Prostate gland (tissue), 2 donors: ENCODE measurements around the gene DLG2. TPM values are rescaled to one million over a fixed set of nuclear protein-coding genes. Genes with fewer than 3 reads are reported as not detected.

Source experiments
- DNase-seq: peaks from one replicate; pipeline ENCODE4 v3.0.0-alpha.2; 2019; ENCODE audit warnings: low spot score
- H3K27ac ChIP-seq, 2 donors: fragments of 200-600 bp; sonication (generic); 2 replicates each; pipeline ENCODE4 v1.5.1; 2017 to 2019
- H3K27me3 ChIP-seq: fragments of 200-600 bp; sonication (generic); replicated peaks from 2 replicates; pipeline ENCODE4 v1.5.1; 2019; ENCODE audit not compliant: insufficient read depth
- H3K36me3 ChIP-seq, 2 donors: fragments of 200-600 bp; sonication (generic); 1 replicate in 1 of 2; 2 replicates in 1 of 2; pipeline versions ENCODE4 v1.5.1 to v1.8.1; 2017 to 2019
- H3K4me1 ChIP-seq: fragments of 200-600 bp; sonication (generic); replicated peaks from 2 replicates; pipeline ENCODE4 v1.5.1; 2019
- H3K4me3 ChIP-seq, 2 donors: fragments of 200-600 bp; sonication (generic); 2 replicates each; pipeline ENCODE4 v1.5.1; 2017 to 2019
- H3K9me3 ChIP-seq: fragments of 200-600 bp; sonication (generic); 2 replicates; pipeline ENCODE4 v1.5.1; 2017
- CTCF ChIP-seq, 4 experiments: fragments of 200-600 bp in 2 of 4; fragments of 450-650 bp in 2 of 4; sonication (generic) in 2 of 4; IDR thresholded peaks; 1 replicate in 3 of 4; 2 replicates in 1 of 4; pipeline ENCODE4 v1.5.1; 2016 to 2019; ENCODE audit warnings: antibody characterized with exemption in 4 of 4, mild to moderate bottlenecking in 2 of 4, moderate library complexity in 2 of 4
- POLR2A ChIP-seq: fragments of 450-650 bp; IDR thresholded peaks from one replicate; pipeline ENCODE4 v1.6.1; 2016; ENCODE audit warnings: antibody characterized with exemption, mild to moderate bottlenecking
- POLR2AphosphoS5 ChIP-seq: sonication (generic); formaldehyde crosslinking; IDR thresholded peaks from one replicate; pipeline ENCODE4 v1.6.1; 2017; ENCODE audit warnings: antibody characterized with exemption
- WGBS: methylation state at CpG from one replicate; pipeline ENCODE4 v1.1.5; 2018; 5-methylcytosine and 5-hydroxymethylcytosine counted together
- intact Hi-C: fragments of 100-400 bp; cut with DNase I; formaldehyde crosslinking; loops from one replicate; pipeline ENCODE4 v1.14.2; 2022
- total RNA-seq, 2 donors: library from RNA; depleted of rRNA; stranded (reverse); fragments of >200 nt; gene quantifications; one replicate each; pipeline ENCODE4 v1.1.0, GENCODE V29; 2016

Gene DLG2
- total RNA-seq, 2 donors from 2014 or later: 9.8 to 16.2 TPM

- intact Hi-C loops: no loop called here
- no peaks in the 10 kb centered on the region for H3K36me3 ChIP-seq
- no peak overlapping the region for H3K4me3 ChIP-seq
- no peak for TF ChIP-seq CTCF (IDR thresholded peaks at IDR 0.05)
- TF ChIP-seq POLR2AphosphoS5: no peak
- TF ChIP-seq POLR2A: no peak
- H3K27ac ChIP-seq: no peak overlapping the region
- no peak for DNase-seq
- no peaks in the 10 kb centered on the region for H3K9me3 ChIP-seq
- WGBS: 93% methylated on average over 3 of the region's 3 CpGs
- no peaks in the 10 kb centered on the region for H3K4me1 ChIP-seq
- H3K27me3 ChIP-seq: no peaks in the 10 kb centered on the region
Measured at GRCh38 chr11:85423794-85424193, 203.3 kb downstream of the DLG2 start.

GRCh38 chr11:85423316-85423715 is 203.8 kb downstream of the DLG2 start:
- no peak overlapping the region for H3K4me3 ChIP-seq
- H3K27me3 ChIP-seq: no peaks in the 10 kb centered on the region
- WGBS: 100% methylated on average over 1 of the region's 1 CpG
- H3K4me1 ChIP-seq: no peaks in the 10 kb centered on the region
- no peaks in the 10 kb centered on the region for H3K36me3 ChIP-seq
- no peaks in the 10 kb centered on the region for H3K9me3 ChIP-seq
- no peak for TF ChIP-seq POLR2AphosphoS5
- no peak for TF ChIP-seq CTCF (IDR thresholded peaks at IDR 0.05)
- TF ChIP-seq POLR2A: no peak
- no peak overlapping the region for H3K27ac ChIP-seq
- DNase-seq: no peak
- intact Hi-C loops: no loop called here

- DNase-seq: no peak
- Histone ChIP-seq H3K4me1 (no peaks in the 10 kb centered on the region), H3K27me3 (no peaks in the 10 kb centered on the region), H3K36me3 (no peaks in the 10 kb centered on the region), H3K27ac (no peak overlapping the region), H3K9me3 (no peaks in the 10 kb centered on the region), H3K4me3 (no peak overlapping the region)
- WGBS: 88% methylated on average over 5 of the region's 5 CpGs
- intact Hi-C loops: no loop called here
- TF ChIP-seq POLR2A (no peak), CTCF (IDR thresholded peaks at IDR 0.05) (no peak), POLR2AphosphoS5 (no peak)
Measured at GRCh38 chr11:85414175-85414574, 213.0 kb downstream of the DLG2 start.

- Histone ChIP-seq H3K36me3 (no peaks in the 10 kb centered on the region), H3K4me3 (no peak overlapping the region), H3K9me3 (no peaks in the 10 kb centered on the region), H3K4me1 (no peaks in the 10 kb centered on the region), H3K27me3 (no peaks in the 10 kb centered on the region), H3K27ac (no peak overlapping the region)
- DNase-seq: no peak
- TF ChIP-seq CTCF (IDR thresholded peaks at IDR 0.05): no peak
- TF ChIP-seq POLR2A: no peak
- no peak for TF ChIP-seq POLR2AphosphoS5
- 84% methylated on average over 2 of the region's 2 CpGs for WGBS
- intact Hi-C loops: no loop called here
Measured at GRCh38 chr11:85407648-85408047, 219.5 kb downstream of the DLG2 start.

GRCh38 chr11:85406841-85407240 is 220.3 kb downstream of the DLG2 start:
- WGBS: 85% methylated on average over 3 of the region's 3 CpGs

More at GRCh38 chr11:85406841-85407240, 220.3 kb downstream of the DLG2 start:
- Histone ChIP-seq H3K4me3 (no peak overlapping the region), H3K36me3 (no peaks in the 10 kb centered on the region), H3K27me3 (no peaks in the 10 kb centered on the region), H3K4me1 (no peaks in the 10 kb centered on the region), H3K9me3 (no peaks in the 10 kb centered on the region), H3K27ac (no peak overlapping the region)
- no peak for DNase-seq
- intact Hi-C loops: no loop called here
- TF ChIP-seq POLR2A (no peak), CTCF (IDR thresholded peaks at IDR 0.05) (no peak), POLR2AphosphoS5 (no peak)
